DOHH2 (cell line): ENCODE results near the gene DOCK1.

ENCODE experiments used
- H3F3A ChIP-seq: fragments of 200-600 bp; sonication (generic), shearing (Covaris generic); 2 replicates; pipeline ENCODE4 v1.6.0; 2016; ENCODE audit warnings: antibody characterized with exemption, mild to moderate bottlenecking; ENCODE audit not compliant: control insufficient read depth, insufficient read depth
- H3K27ac ChIP-seq: fragments of 200-600 bp; sonication (generic); 2 replicates; pipeline ENCODE4 v1.5.1; 2014; ENCODE audit warnings: low read depth, mild to moderate bottlenecking, low read length, moderate library complexity
- H3K27me3 ChIP-seq: fragments of 200-600 bp; sonication (generic); 2 replicates; pipeline ENCODE4 v1.6.1; 2014; ENCODE audit warnings: mild to moderate bottlenecking, low read length, mixed read lengths; ENCODE audit not compliant: control insufficient read depth
- H3K36me3 ChIP-seq: fragments of 200-600 bp; sonication (generic); 2 replicates; pipeline ENCODE4 v1.6.1; 2014; ENCODE audit warnings: mild to moderate bottlenecking, low read length, moderate library complexity, mixed read lengths; ENCODE audit not compliant: control insufficient read depth
- H3K4me1 ChIP-seq: fragments of 200-600 bp; sonication (generic); 2 replicates; pipeline ENCODE4 v1.6.1; 2014; ENCODE audit warnings: mild to moderate bottlenecking, low read length, mixed read lengths; ENCODE audit not compliant: control insufficient read depth
- H3K4me2 ChIP-seq: fragments of 200-600 bp; sonication (generic); 2 replicates; pipeline ENCODE4 v1.6.0; 2014; ENCODE audit warnings: mild to moderate bottlenecking, low read length, moderate library complexity
- H3K4me3 ChIP-seq: fragments of 200-600 bp; sonication (generic); 2 replicates; pipeline ENCODE4 v1.5.1; 2014; ENCODE audit warnings: mild to moderate bottlenecking, low read length, mixed read lengths
- H3K79me2 ChIP-seq: fragments of 200-600 bp; sonication (generic); 2 replicates; pipeline ENCODE4 v1.6.1; 2014; ENCODE audit warnings: mild to moderate bottlenecking, low read length, mixed read lengths; ENCODE audit not compliant: control insufficient read depth
- H3K9me2 ChIP-seq: fragments of 200-600 bp; sonication (generic); replicated peaks from 2 replicates; pipeline ENCODE4 v1.6.1; 2014; ENCODE audit warnings: mild to moderate bottlenecking, low read length, mixed read lengths; ENCODE audit not compliant: control insufficient read depth
- H3K9me3 ChIP-seq: fragments of 200-600 bp; sonication (generic); 2 replicates; pipeline ENCODE4 v1.6.1; 2014; ENCODE audit warnings: antibody characterized with exemption, low read length, mixed read lengths; ENCODE audit not compliant: control insufficient read depth, insufficient read depth
- H4K20me1 ChIP-seq: fragments of 200-600 bp; sonication (generic); 2 replicates; pipeline ENCODE4 v1.6.0; 2014; ENCODE audit warnings: low read depth, mild to moderate bottlenecking, antibody characterized with exemption, low read length, moderate library complexity; ENCODE audit not compliant: control insufficient read depth, insufficient read depth
- CTCF ChIP-seq: fragments of 200-600 bp; sonication (generic); IDR thresholded peaks from one replicate; pipeline ENCODE4 v1.5.1; 2014; ENCODE audit warnings: antibody characterized with exemption, mild to moderate bottlenecking, low read depth, low read length; ENCODE audit not compliant: poor library complexity, severe bottlenecking
- EZH2phosphoT487 ChIP-seq: fragments of 200-600 bp; sonication (generic); IDR thresholded peaks from 2 replicates; pipeline ENCODE4 v1.6.1; 2017; ENCODE audit warnings: borderline replicate concordance, mild to moderate bottlenecking, antibody characterized with exemption, low read length, moderate library complexity, mixed read lengths

DOCK1 gene

GRCh38 chr10:127034034-127034633, 128.9 kb downstream of the DOCK1 start:
- TF ChIP-seq EZH2phosphoT487 (no peak), CTCF (no peak)
- H3K4me1 ChIP-seq: no peaks in the 10 kb centered on the region
- no peak overlapping the region for H3K27ac ChIP-seq
- no peak overlapping the region for H3K4me2 ChIP-seq
- no peaks in the 10 kb centered on the region for H3K9me2 ChIP-seq
- H3K27me3 ChIP-seq: no peaks in the 10 kb centered on the region
- H4K20me1 ChIP-seq: no peaks in the 10 kb centered on the region
- no peaks in the 10 kb centered on the region for H3K79me2 ChIP-seq
- no peak overlapping the region for H3K4me3 ChIP-seq
- no peaks in the 10 kb centered on the region for H3F3A ChIP-seq
- no peaks in the 10 kb centered on the region for H3K36me3 ChIP-seq
- no peaks in the 10 kb centered on the region for H3K9me3 ChIP-seq

GRCh38 chr10:127034790-127035189, 129.6 kb downstream of the DOCK1 start:
- Histone ChIP-seq H3K9me3 (no peaks in the 10 kb centered on the region), H3K4me3 (no peak overlapping the region), H3K27ac (no peak overlapping the region), H3K9me2 (no peaks in the 10 kb centered on the region), H4K20me1 (no peaks in the 10 kb centered on the region), H3K36me3 (no peaks in the 10 kb centered on the region), H3K4me2 (no peak overlapping the region), H3K4me1 (no peaks in the 10 kb centered on the region), H3K27me3 (no peaks in the 10 kb centered on the region), H3F3A (no peaks in the 10 kb centered on the region), H3K79me2 (no peaks in the 10 kb centered on the region)
- TF ChIP-seq CTCF: no peak
- no peak for TF ChIP-seq EZH2phosphoT487

- H3K27me3 ChIP-seq: no peaks in the 10 kb centered on the region
- H3K79me2 ChIP-seq: no peaks in the 10 kb centered on the region
- no peaks in the 10 kb centered on the region; the same call in 1 of the 2 replicates for H3K9me3 ChIP-seq
- H3K4me3 ChIP-seq: no peak overlapping the region
- no peaks in the 10 kb centered on the region for H3K9me2 ChIP-seq
- H3K27ac ChIP-seq: no peak overlapping the region
- TF ChIP-seq EZH2phosphoT487 (no peak), CTCF (no peak)
- no peaks in the 10 kb centered on the region for H4K20me1 ChIP-seq
- no peak overlapping the region for H3K4me2 ChIP-seq
- no peaks in the 10 kb centered on the region for H3F3A ChIP-seq
- H3K36me3 ChIP-seq: no peaks in the 10 kb centered on the region
- H3K4me1 ChIP-seq: no peaks in the 10 kb centered on the region
These were observed 130.6 kb downstream of the DOCK1 start for GRCh38 chr10:127035827-127036226.
